K562 (cell line): ENCODE results near the gene TLX2. TPM values are rescaled to one million over a fixed set of nuclear protein-coding genes. Genes with fewer than 3 reads are reported as not detected.

Source experiments
- BACH1 ChIP-seq: fragments of 200-800 bp; sonication (Bioruptor generic); IDR thresholded peaks from 2 replicates; pipeline ENCODE4 v1.6.1; 2016; ENCODE audit warnings: missing genetic modification characterization, missing compliant biosample characterization
- E2F3 ChIP-seq: fragments of 250-450 bp; sonication (Bioruptor Pico); IDR thresholded peaks from 2 replicates; pipeline ENCODE4 v1.4.0; 2020; ENCODE audit warnings: mild to moderate bottlenecking
- ETS1 ChIP-seq: conservative IDR thresholded peaks from 2 replicates; pipeline ENCODE4 v1.6.1; 2011; ENCODE audit warnings: low read depth, mild to moderate bottlenecking, low read length; ENCODE audit not compliant: control insufficient read depth
- GABPB2 ChIP-seq: fragments of 250-450 bp; sonication (Bioruptor Pico); conservative IDR thresholded peaks from 2 replicates; pipeline ENCODE4 v1.5.1; 2021; ENCODE audit warnings: mild to moderate bottlenecking
- HMGN3 ChIP-seq: IDR thresholded peaks from 2 replicates; pipeline ENCODE4 v1.6.1; 2011; ENCODE audit warnings: borderline replicate concordance, low read depth, mild to moderate bottlenecking, mixed read lengths, low read length; ENCODE audit not compliant: insufficient read length; ENCODE audit errors: extremely low read depth
- KDM1A ChIP-seq, 2 experiments: fragments of 450-650 bp; IDR thresholded peaks; 2 replicates each; pipeline ENCODE4 v1.6.1; 2016; ENCODE audit warnings: mild to moderate bottlenecking in 2 of 2
- MBD2 ChIP-seq: sonication (generic); IDR thresholded peaks from 2 replicates; pipeline ENCODE4 v1.6.1; 2016; ENCODE audit warnings: low read depth, borderline replicate concordance
- NELFE ChIP-seq: IDR thresholded peaks from 2 replicates; pipeline ENCODE4 v1.6.1; 2011; ENCODE audit warnings: mild to moderate bottlenecking; ENCODE audit not compliant: insufficient read depth, insufficient read length
- NEUROD1 ChIP-seq: fragments of 150-350 bp; IDR thresholded peaks from 2 replicates; pipeline ENCODE4 v1.6.1; 2014; ENCODE audit warnings: borderline replicate concordance, low read length, low read depth; ENCODE audit not compliant: partially characterized antibody
- POLR2AphosphoS2 ChIP-seq: IDR thresholded peaks from 2 replicates; pipeline ENCODE4 v1.6.1; 2012; ENCODE audit warnings: low read length, improper control_type of control experiment
- PRDM10 ChIP-seq: fragments of 450-650 bp; IDR thresholded peaks from 2 replicates; pipeline ENCODE4 v1.6.1; 2018; ENCODE audit not compliant: partially characterized antibody
- SAFB ChIP-seq: fragments of 200-400 bp; formaldehyde crosslinking; IDR thresholded peaks from 2 replicates; pipeline ENCODE4 v1.6.1; 2017; ENCODE audit warnings: low read depth, low read length, borderline replicate concordance
- SOX6 ChIP-seq: fragments of 450-650 bp; IDR thresholded peaks from 2 replicates; pipeline ENCODE4 v1.6.1; 2014; ENCODE audit warnings: mild to moderate bottlenecking
- SRSF1 ChIP-seq: fragments of 200-400 bp; formaldehyde crosslinking; IDR thresholded peaks from 2 replicates; pipeline ENCODE4 v1.6.1; 2017; ENCODE audit warnings: mild to moderate bottlenecking, low read depth, low read length, moderate library complexity
- TFAM ChIP-seq: fragments of 250-450 bp; sonication (Bioruptor Pico); conservative IDR thresholded peaks from 2 replicates; pipeline ENCODE4 v1.5.0; 2021; ENCODE audit warnings: mild to moderate bottlenecking, moderate library complexity
- TRIM24 ChIP-seq, 2 experiments: fragments of 450-650 bp; IDR thresholded peaks; 2 replicates each; pipeline ENCODE4 v1.6.1; 2016
- ZKSCAN3 ChIP-seq: fragments of 250-450 bp; sonication (Bioruptor Pico); IDR thresholded peaks from 2 replicates; pipeline ENCODE4 v1.4.0; 2020
- ZNF197 ChIP-seq: fragments of 200-800 bp; sonication (Bioruptor generic); IDR thresholded peaks from 2 replicates; pipeline ENCODE4 v1.6.1; 2016; ENCODE audit warnings: low read depth, missing genetic modification characterization, missing compliant biosample characterization
- ZNF23 ChIP-seq: fragments of 250-450 bp; sonication (Bioruptor Pico); IDR thresholded peaks from 2 replicates; pipeline ENCODE4 v1.4.0; 2020; ENCODE audit warnings: mild to moderate bottlenecking
- ZNF239 ChIP-seq: fragments of 250-450 bp; sonication (Bioruptor Pico); IDR thresholded peaks from 2 replicates; pipeline ENCODE4 v1.4.0; 2020; ENCODE audit warnings: mild to moderate bottlenecking
- ZNF311 ChIP-seq: fragments of 250-450 bp; sonication (Bioruptor Pico); IDR thresholded peaks from 2 replicates; pipeline ENCODE4 v1.4.0; 2020; ENCODE audit warnings: mild to moderate bottlenecking, moderate library complexity
- ZNF408 ChIP-seq: fragments of 250-450 bp; sonication (Bioruptor Pico); IDR thresholded peaks from 2 replicates; pipeline ENCODE4 v1.4.0; 2020; ENCODE audit warnings: low read depth, mild to moderate bottlenecking, moderate library complexity
- polyA plus RNA-seq, 8 experiments: library from polyadenylated mRNA; depleted of rRNA in 4 of 8; stranded (reverse) in 5 of 8; unstranded in 3 of 8; fragments of >200 nt; fragmentation: Nextera tagmentation in 2 of 8; fragmentation: Illumina TruSeq in 1 of 8; extraction: Ambion mirVana in 2 of 8; extraction: Trizol in 1 of 8; gene quantifications; 2 replicates each; pipeline versions ENCODE4 v1.2.1 to v1.2.3, GENCODE V29; 2011 to 2014; ENCODE audit warnings: inconsistent platforms in 1 of 8, missing spikeins in 1 of 8
- total RNA-seq, 7 experiments: library from RNA; depleted of rRNA in 6 of 7; stranded (reverse); fragments of >200 nt in 6 of 7; fragmentation: Illumina TruSeq in 2 of 7; extraction: Trizol in 2 of 7; gene quantifications; 2 replicates each; pipeline versions ENCODE4 v1.2.1 to v1.2.3, GENCODE V29; 2011 to 2021; ENCODE audit warnings: low replicate concordance in 1 of 7
- TF ChIP-seq, protein P1 (sequence below): sonication (generic); formaldehyde crosslinking; IDR thresholded peaks from 2 replicates; pipeline ENCODE4 v1.8.1; 2023; ENCODE audit warnings: mild to moderate bottlenecking, missing genetic modification reagents

The TLX2 gene
- total and polyA plus RNA-seq, 9 of the 15 experiments (the other 6 are each of a cell fraction or from before 2014, with no cell fraction given), result not detected

GRCh38 chr2:74502720-74503505 lies 11.3 kb upstream of the TLX2 start (continued):
- no peak for TF ChIP-seq ZNF23 (CRISPR knock-in tag)
- no peak for TF ChIP-seq TFAM (CRISPR knock-in tag)
- TF ChIP-seq ZNF311, result no peak
- no peak for TF ChIP-seq PRDM10
- TF ChIP-seq SRSF1, result no peak
- no peak for TF ChIP-seq ZNF239
- no peak for TF ChIP-seq NELFE
- no peak for TF ChIP-seq GABPB2 (CRISPR knock-in tag)
- TF ChIP-seq NEUROD1, result peak; percentile 40
- TF ChIP-seq, protein P1, sequence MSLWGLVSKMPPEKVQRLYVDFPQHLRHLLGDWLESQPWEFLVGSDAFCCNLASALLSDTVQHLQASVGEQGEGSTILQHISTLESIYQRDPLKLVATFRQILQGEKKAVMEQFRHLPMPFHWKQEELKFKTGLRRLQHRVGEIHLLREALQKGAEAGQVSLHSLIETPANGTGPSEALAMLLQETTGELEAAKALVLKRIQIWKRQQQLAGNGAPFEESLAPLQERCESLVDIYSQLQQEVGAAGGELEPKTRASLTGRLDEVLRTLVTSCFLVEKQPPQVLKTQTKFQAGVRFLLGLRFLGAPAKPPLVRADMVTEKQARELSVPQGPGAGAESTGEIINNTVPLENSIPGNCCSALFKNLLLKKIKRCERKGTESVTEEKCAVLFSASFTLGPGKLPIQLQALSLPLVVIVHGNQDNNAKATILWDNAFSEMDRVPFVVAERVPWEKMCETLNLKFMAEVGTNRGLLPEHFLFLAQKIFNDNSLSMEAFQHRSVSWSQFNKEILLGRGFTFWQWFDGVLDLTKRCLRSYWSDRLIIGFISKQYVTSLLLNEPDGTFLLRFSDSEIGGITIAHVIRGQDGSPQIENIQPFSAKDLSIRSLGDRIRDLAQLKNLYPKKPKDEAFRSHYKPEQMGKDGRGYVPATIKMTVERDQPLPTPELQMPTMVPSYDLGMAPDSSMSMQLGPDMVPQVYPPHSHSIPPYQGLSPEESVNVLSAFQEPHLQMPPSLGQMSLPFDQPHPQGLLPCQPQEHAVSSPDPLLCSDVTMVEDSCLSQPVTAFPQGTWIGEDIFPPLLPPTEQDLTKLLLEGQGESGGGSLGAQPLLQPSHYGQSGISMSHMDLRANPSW (CRISPR knock-in tag), result no peak
- TF ChIP-seq MBD2, result no peak
- TF ChIP-seq HMGN3, result peak; percentile 94
- no peak for TF ChIP-seq ZKSCAN3 (CRISPR knock-in tag)
- no peak for TF ChIP-seq ZNF408 (CRISPR knock-in tag)
- TF ChIP-seq TRIM24 (IDR thresholded peaks at IDR 0.05), result no peak
- peak; percentile 43; the same call in 1 of the 2 replicates for TF ChIP-seq SOX6
- 0 out of 2 replicates have a peak, but pooled peaks have one; percentile 47 for TF ChIP-seq ETS1
- no peak for TF ChIP-seq E2F3 (CRISPR knock-in tag)
- TF ChIP-seq BACH1, result no peak
- TF ChIP-seq POLR2AphosphoS2, result no peak
- no peak for TF ChIP-seq KDM1A (IDR thresholded peaks at IDR 0.05)
- TF ChIP-seq ZNF197 (CRISPR knock-in tag), result no peak
- no peak; the same call in 1 of the 2 replicates for TF ChIP-seq SAFB
